ENCODE data around the gene SNX11.

The SNX11 gene

GRCh38 chr17:48155889-48156611, 48.5 kb downstream of the SNX11 start:
- FAIRE-seq = no peak

GRCh38 chr17:48159232-48159631, 51.7 kb downstream of the SNX11 start:
- no peak for DNase-seq (ENCODE audit: extremely low spot score, insufficient read length, low read depth)
- FAIRE-seq = no peak

More at GRCh38 chr17:48155889-48156611, 48.5 kb downstream of the SNX11 start:
- no peak for DNase-seq (ENCODE audit: extremely low spot score, insufficient read length, low read depth)

- DNase-seq (ENCODE audit: extremely low spot score, insufficient read length, low read depth) (no peak), FAIRE-seq (no peak)
These were observed 52.9 kb downstream of the SNX11 start for GRCh38 chr17:48160177-48161081.

GRCh38 chr17:48161127-48161905, 53.8 kb downstream of the SNX11 start:
- FAIRE-seq (no peak), DNase-seq (ENCODE audit: extremely low spot score, insufficient read length, low read depth) (no peak)

GRCh38 chr17:48162306-48162934, 54.9 kb downstream of the SNX11 start:
- FAIRE-seq = no peak
- DNase-seq (ENCODE audit: extremely low spot score, insufficient read length, low read depth) = no peak

GRCh38 chr17:48162946-48163506, 55.5 kb downstream of the SNX11 start:
- FAIRE-seq = no peak
- no peak for DNase-seq (ENCODE audit: extremely low spot score, insufficient read length, low read depth)

- no peak for DNase-seq (ENCODE audit: extremely low spot score, insufficient read length, low read depth)
- FAIRE-seq = no peak
These were observed 56.2 kb downstream of the SNX11 start for GRCh38 chr17:48163809-48164208.

GRCh38 chr17:48169926-48170325, 62.4 kb downstream of the SNX11 start:
- FAIRE-seq = no peak
- DNase-seq (ENCODE audit: extremely low spot score, insufficient read length, low read depth) = no peak

All from GM18507 (cell line).